Measurements from ENCODE around the gene AKAP13.
"Not testable (repeated sequence)": the region's sequence is repeated elsewhere in the genome, so short reads cannot be mapped to it uniquely, and the experiment has no call there.

The AKAP13 gene

GRCh38 chr15:85480923-85481322 is 100.5 kb downstream of the AKAP13 start:
- DNase-seq, result no peak

- DNase-seq, result not testable (repeated sequence)
Observed at GRCh38 chr15:85481543-85481942, 101.1 kb downstream of the AKAP13 start.

DNA sequence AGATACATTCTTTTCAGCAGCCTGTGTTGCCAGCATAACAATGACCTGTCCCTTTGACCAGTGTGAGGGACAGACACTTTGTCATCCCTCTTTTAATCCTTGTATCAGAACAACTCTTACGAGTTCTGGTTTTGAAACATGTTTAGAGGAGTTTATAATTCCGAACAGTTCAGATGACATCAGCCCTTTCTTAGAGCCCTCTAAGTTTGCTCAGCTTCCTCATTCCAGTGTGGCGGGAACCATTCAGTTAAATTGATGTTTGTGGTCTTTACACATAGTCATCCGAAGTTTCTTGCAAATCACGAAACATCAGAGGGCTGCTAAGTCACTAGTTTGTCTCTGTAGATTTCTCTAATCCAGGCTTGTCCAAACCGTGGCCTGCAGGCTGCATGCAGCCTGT is 102.5 kb downstream of the AKAP13 start:
- no peak for DNase-seq

- DNase-seq, result not testable (repeated sequence)
Observed at GRCh38 chr15:85483955-85484354, 103.6 kb downstream of the AKAP13 start.

DNA sequence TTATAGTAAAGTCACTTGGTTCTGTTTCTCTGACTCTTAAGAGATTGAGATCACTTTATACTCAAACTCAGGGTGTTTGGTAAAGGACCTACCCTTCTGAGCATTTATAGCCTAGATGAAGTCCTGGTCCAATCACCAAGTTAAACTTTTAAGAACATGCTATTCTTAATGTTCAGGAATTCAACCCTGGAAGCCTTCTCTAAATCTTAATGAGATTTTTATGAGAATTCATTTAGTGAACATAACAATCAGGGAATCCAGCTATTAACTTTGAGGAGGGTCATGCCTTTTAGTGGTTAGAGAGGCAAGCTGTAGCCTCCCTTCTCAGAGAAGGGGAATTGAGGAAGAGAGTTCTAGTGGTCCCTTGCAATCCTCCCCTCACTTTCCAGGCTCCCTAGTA is 104.5 kb downstream of the AKAP13 start:
- DNase-seq, result not testable (repeated sequence)

- no peak for DNase-seq
Observed at GRCh38 chr15:85485956-85486567, 105.7 kb downstream of the AKAP13 start.

GRCh38 chr15:85487796-85488195 is 107.4 kb downstream of the AKAP13 start:
- not testable (repeated sequence) for DNase-seq

DNA sequence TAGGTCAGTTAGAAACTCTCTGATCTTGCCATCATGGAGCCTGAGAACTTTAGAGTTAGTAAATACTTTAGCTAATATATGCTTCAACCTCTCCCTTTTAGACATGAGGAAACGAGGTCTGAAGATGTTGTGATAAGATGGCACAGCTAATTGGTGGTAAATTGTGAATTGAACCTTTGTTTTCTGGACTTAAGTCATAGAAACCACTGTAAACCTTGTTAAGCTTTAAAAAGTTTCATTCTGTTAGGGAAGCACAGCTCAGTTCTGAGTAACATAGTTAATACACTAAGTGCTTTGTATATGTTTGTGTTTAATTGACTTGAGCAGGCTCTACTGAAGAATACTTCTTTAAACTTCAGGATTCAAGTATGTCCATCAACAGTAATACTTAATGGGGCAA is 108.6 kb downstream of the AKAP13 start:
- no peak for DNase-seq

- no peak for DNase-seq
Observed at GRCh38 chr15:85489773-85490493, 109.5 kb downstream of the AKAP13 start.

GRCh38 chr15:85490856-85491255 is 110.5 kb downstream of the AKAP13 start:
- no peak for DNase-seq

DNA sequence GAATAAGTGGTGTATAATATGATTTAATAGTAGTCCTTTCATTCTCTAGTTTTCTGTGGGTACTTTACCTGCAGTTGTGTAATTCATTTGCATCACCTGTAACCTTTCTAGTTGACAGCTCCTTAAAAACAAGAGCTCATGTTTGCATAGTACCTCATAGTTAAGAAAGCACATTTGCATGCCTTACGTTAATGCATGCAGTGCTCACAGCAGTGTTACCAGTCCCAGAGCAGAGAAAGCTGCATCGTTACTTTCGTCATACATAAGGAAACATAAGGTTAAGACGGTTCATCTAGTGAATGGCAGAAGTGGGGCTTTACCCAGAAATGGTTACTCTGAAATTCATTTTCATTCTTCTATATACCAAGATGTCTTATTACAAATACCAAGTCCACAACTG is 111.3 kb downstream of the AKAP13 start:
- no peak for DNase-seq

DNA sequence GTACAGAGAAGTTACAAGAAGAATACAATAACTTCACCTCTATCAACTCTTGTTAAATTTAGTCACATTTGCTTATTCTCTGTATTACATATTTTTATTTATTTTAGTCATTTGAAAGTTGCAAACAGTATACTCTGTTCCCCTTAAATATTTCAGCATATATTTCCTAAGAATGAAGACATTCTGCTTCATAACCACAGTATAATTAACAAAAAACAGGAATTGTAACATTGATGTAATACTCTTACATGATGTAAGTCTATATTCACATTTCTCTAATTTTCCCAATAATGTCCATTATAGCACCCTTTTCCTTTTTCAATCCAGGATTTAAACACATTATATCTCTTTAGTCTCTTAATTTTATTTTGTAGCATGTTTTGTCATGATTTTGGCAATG is 112.0 kb downstream of the AKAP13 start:
- DNase-seq, result no peak

DNA sequence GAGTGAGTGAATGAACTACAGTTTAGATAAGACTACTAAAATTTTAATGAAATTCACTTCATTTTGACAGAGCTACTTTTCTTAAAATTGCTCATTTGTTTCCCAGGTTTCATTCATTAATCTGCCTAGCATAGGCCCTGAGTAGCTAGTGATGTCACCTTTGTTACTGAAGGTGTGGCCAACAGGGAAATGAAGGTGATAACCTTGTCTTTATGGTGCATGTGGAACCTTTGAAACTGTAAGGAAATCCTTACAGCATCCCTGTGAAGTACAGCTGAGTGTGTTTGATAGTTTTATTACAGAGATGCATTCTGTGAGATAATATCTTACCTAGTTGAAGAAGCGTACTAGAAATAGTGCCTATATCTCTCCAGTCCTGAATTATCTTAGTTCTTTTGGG is 112.9 kb downstream of the AKAP13 start:
- DNase-seq, result no peak

- DNase-seq, result no peak
Observed at GRCh38 chr15:85494048-85494777, 113.8 kb downstream of the AKAP13 start.

DNA sequence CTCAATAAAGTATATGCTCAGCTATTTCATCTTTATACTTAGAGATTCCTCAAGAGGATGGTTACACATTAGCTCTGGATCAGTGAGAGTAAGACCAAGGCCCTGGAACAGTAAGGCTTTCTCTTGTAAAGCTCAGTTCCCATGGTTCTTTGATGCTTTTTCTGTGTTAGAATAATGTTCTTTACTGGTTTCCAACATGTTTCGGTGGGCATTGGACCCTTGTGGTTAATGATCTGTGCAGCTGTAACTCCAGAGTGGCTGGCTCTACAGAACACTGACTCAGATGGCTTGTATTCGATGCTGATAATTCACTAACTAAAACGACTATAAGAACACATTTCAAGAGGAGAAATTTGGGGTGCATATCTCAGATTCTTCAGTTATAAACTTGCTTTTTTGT is 114.7 kb downstream of the AKAP13 start:
- DNase-seq, result no peak

DNA sequence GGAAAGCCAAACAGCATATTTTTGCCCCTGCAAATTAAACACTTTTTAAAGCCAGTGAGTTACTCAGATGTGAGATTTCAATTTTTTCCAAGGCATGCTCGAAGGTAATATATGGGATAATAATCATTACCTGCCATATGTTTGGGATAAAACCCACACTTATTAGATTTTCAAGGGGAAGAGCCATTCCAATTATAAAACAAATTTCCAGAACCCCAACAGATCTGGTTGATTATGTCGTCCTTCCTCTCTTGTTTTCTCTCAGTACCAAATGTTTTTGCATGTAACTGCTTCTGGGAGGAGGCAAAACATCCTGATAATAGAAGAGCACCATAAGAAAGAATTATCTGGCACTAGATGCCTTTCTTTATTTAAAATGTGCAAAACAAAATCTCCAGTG is 115.1 kb downstream of the AKAP13 start:
- DNase-seq, result no peak

DNA sequence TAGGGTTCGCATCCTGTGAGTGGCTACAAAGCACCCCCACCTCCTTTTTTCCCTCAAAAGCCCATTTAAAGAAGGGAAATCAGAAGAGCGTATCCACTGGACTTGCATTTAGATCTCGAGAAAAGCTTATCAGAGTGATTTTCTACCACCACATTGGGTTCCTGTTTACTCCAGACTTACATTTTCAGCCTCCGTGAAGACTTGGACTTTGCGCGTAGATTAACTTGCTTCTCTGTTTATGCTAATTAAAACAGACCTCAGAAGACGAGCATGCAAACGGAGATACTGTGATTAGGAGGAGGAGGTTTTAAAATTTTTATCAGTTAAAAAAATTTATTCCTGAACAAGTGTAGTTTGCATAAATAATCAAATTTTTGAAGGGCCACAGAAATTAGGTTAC is 115.7 kb downstream of the AKAP13 start:
- no peak for DNase-seq

DNA sequence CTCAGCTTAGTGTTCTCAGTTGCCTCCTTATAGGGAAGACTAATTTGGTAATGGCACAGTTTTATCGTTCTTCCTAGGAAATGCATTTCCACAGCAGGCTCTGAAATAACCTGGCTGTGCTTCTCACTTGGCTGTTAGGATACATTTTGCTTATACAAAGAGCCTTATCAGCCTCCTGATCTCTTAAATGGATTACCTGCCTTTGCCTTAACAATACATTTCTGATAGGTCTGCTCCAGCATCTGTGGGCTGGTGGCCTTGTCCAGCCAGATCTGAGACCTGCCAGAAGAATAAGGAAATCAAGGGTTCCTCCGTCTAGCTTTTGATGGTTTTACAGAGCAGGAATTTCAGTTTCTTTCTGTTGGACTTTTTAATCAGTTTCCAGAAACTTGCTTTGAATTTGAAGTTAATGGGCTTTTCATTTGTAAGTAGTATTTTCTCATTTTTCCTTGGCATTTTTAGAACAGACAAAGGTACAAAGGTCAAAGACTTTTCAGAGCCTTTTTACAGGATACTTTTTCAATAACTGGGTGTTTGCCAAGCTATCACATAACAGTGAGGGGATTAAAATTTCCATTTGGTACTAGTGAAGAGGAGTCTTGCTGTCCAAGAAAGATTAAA is 116.3 kb downstream of the AKAP13 start:
- DNase-seq, result no peak

DNA sequence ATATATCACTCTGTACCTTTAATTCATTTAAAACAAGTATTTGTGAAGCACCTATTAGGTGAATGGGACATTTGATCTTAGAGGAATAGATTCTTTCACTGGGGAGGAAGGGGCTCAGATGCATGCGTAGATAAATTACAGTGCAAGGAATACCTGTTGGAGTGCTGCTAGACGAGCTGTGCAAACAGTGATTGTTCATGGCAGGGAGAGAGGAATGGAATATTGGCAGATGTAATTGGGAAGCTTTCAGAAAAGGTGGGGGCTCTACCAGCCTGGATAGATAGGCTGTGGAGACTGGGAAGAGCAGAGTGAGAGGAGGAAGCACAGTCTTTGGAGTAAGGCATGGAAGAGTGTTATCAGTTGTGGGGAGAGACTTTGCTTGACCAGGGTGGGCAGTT is 116.8 kb downstream of the AKAP13 start:
- no peak for DNase-seq

DNA sequence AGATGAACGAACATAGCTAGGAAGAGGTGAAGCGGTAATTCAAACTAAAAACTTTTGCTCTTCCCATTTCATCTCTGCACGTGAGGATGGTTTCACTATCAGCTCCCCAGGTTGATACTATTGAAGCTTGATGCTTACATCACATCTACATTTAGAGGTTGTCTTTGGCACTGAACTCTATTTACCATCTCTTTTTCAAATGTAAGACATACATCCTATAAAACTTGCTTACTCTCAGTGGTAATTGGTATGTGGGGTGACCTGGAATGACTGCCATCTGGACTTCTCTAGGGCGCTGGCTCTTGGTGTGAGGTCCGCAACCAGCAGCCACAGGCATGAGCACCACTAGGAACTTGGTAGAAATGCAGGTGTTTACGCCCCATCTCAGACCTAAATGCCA is 118.1 kb downstream of the AKAP13 start:
- no peak for DNase-seq

DNA sequence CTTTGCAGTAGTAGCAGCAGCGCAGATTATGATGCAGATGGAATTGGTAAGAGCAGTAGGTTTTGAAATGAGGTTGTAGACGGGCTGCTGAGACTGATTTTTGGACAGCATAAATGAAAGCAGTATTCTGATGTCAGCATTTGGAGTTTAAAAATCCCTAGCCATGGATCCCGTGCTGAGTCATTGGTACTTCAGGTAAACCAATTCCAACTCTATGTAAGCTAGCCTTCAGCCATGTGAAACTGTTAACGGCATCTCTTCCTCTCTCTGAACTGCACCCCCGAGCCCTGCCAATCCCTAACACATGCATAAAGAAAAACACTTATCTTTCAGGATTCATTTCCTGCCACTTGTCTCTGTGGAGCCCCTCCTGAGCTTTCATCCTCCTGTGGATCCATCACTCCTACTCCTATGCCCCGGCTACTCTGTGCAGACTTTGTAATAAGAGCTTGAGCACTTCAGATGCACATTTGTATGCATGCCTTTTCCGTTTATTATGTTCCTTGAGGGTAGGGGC is 119.0 kb downstream of the AKAP13 start:
- DNase-seq, result no peak

GRCh38 chr15:85500060-85500708 is 119.8 kb downstream of the AKAP13 start:
- DNase-seq, result no peak

- DNase-seq, result no peak
Observed at GRCh38 chr15:85500729-85501128, 120.3 kb downstream of the AKAP13 start.
